SK-N-SH treated with all-trans-retinoic acid at 6 μM for 48 hours (cell line): ENCODE results near the gene SOX6.

Experiments
- ATAC-seq: fragments of 200-7000 bp; cut with Tn5 transposase; 3 replicates; pipeline ENCODE4 v1.9.1; 2020; ENCODE audit warnings: mild to moderate bottlenecking, moderate library complexity
- ARNTL ChIP-seq: fragments of 450-650 bp; formaldehyde crosslinking; IDR thresholded peaks from 2 replicates; pipeline ENCODE4 v1.5.0; 2020; ENCODE audit warnings: low read depth, mild to moderate bottlenecking, moderate library complexity, borderline replicate concordance
- BACH2 ChIP-seq: fragments of 250-450 bp; sonication (Bioruptor Pico); IDR thresholded peaks from 2 replicates; pipeline ENCODE4 v1.9.0; 2021; ENCODE audit warnings: mild to moderate bottlenecking, borderline replicate concordance
- CREB5 ChIP-seq: fragments of 250-450 bp; sonication (Bioruptor Pico); IDR thresholded peaks from 2 replicates; pipeline ENCODE4 v1.5.1; 2020; ENCODE audit warnings: low read depth, mild to moderate bottlenecking, moderate library complexity
- CSDC2 ChIP-seq: fragments of 250-450 bp; sonication (Bioruptor Pico); IDR thresholded peaks from 2 replicates; pipeline ENCODE4 v1.5.0; 2020; ENCODE audit warnings: mild to moderate bottlenecking, moderate library complexity
- CSRNP3 ChIP-seq: fragments of 250-450 bp; sonication (Bioruptor Pico); IDR thresholded peaks from 2 replicates; pipeline ENCODE4 v1.5.1; 2021; ENCODE audit warnings: mild to moderate bottlenecking, moderate library complexity
- GLIS3 ChIP-seq: fragments of 250-450 bp; sonication (Bioruptor Pico); IDR thresholded peaks from 2 replicates; pipeline ENCODE4 v1.5.0; 2020; ENCODE audit warnings: mild to moderate bottlenecking, moderate library complexity
- ISL1 ChIP-seq: fragments of 250-450 bp; sonication (Bioruptor Pico); IDR thresholded peaks from 2 replicates; pipeline ENCODE4 v2.1.2; 2022; ENCODE audit warnings: mild to moderate bottlenecking, moderate library complexity
- OSR1 ChIP-seq: fragments of 250-450 bp; sonication (Bioruptor Pico); IDR thresholded peaks from 2 replicates; pipeline ENCODE4 v1.8.0; 2022; ENCODE audit warnings: moderate library complexity, mild to moderate bottlenecking, inconsistent platforms
- PATZ1 ChIP-seq: fragments of 250-450 bp; sonication (Bioruptor Pico); IDR thresholded peaks from 2 replicates; pipeline ENCODE4 v1.8.0; 2020; ENCODE audit warnings: mild to moderate bottlenecking, moderate library complexity, borderline replicate concordance
- RARB ChIP-seq: fragments of 250-450 bp; sonication (Bioruptor Pico); IDR thresholded peaks from 2 replicates; pipeline ENCODE4 v1.8.0; 2021; ENCODE audit warnings: mild to moderate bottlenecking, moderate library complexity
- SNAI2 ChIP-seq: fragments of 250-450 bp; sonication (Bioruptor Pico); IDR thresholded peaks from 2 replicates; pipeline ENCODE4 v1.5.0; 2020; ENCODE audit warnings: mild to moderate bottlenecking, moderate library complexity
- TCF4 ChIP-seq: fragments of 250-450 bp; sonication (Bioruptor Pico); IDR thresholded peaks from 2 replicates; pipeline ENCODE4 v1.8.0; 2021; ENCODE audit warnings: mild to moderate bottlenecking, moderate library complexity, borderline replicate concordance
- TOX ChIP-seq: fragments of 250-450 bp; sonication (Bioruptor Pico); IDR thresholded peaks from 2 replicates; pipeline ENCODE4 v1.8.0; 2021; ENCODE audit warnings: mild to moderate bottlenecking, moderate library complexity, borderline replicate concordance
- TSHZ2 ChIP-seq: fragments of 250-450 bp; sonication (Bioruptor Pico); IDR thresholded peaks from 2 replicates; pipeline ENCODE4 v1.5.0; 2020; ENCODE audit warnings: mild to moderate bottlenecking, moderate library complexity
- ZC3H10 ChIP-seq: fragments of 250-450 bp; sonication (Bioruptor Pico); IDR thresholded peaks from 2 replicates; pipeline ENCODE4 v1.5.1; 2021; ENCODE audit warnings: mild to moderate bottlenecking, moderate library complexity
- ZFP3 ChIP-seq: fragments of 250-450 bp; sonication (Bioruptor Pico); IDR thresholded peaks from 2 replicates; pipeline ENCODE4 v1.5.0; 2020; ENCODE audit warnings: mild to moderate bottlenecking, moderate library complexity
- ZFP30 ChIP-seq: fragments of 450-650 bp; formaldehyde crosslinking; IDR thresholded peaks from 2 replicates; pipeline ENCODE4 v1.5.0; 2022; ENCODE audit warnings: mild to moderate bottlenecking, moderate library complexity
- ZNF565 ChIP-seq: fragments of 450-650 bp; formaldehyde crosslinking; conservative IDR thresholded peaks from 2 replicates; pipeline ENCODE4 v1.5.0; 2020; ENCODE audit warnings: low read depth, mild to moderate bottlenecking, moderate library complexity
- ZNF70 ChIP-seq: fragments of 450-650 bp; formaldehyde crosslinking; IDR thresholded peaks from 2 replicates; pipeline ENCODE4 v1.5.0; 2020; ENCODE audit warnings: mild to moderate bottlenecking, moderate library complexity
- ZNF8 ChIP-seq: fragments of 450-650 bp; formaldehyde crosslinking; IDR thresholded peaks from 2 replicates; pipeline ENCODE4 v1.5.0; 2020; ENCODE audit warnings: mild to moderate bottlenecking, moderate library complexity

The SOX6 gene

GRCh38 chr11:15940462-15941205 lies 415.7 kb downstream of the SOX6 start:
- no peak for TF ChIP-seq CSDC2 (CRISPR knock-in tag)
- no peak for TF ChIP-seq GLIS3 (CRISPR knock-in tag)
- no peak for TF ChIP-seq ZNF70 (CRISPR knock-in tag)
- TF ChIP-seq, all 23 proteins: peak for 0
- ATAC-seq, result no peak

GRCh38 chr11:15938983-15939382 lies 417.4 kb downstream of the SOX6 start:
- ATAC-seq, result no peak
- TF ChIP-seq ZC3H10, result no peak
- TF ChIP-seq ARNTL, result no peak
- TF ChIP-seq CREB5 (CRISPR knock-in tag), result no peak
- TF ChIP-seq BACH2 (CRISPR knock-in tag), result no peak
- no peak for TF ChIP-seq ISL1 (CRISPR knock-in tag)
- no peak for TF ChIP-seq TSHZ2 (CRISPR knock-in tag)
- no peak for TF ChIP-seq ZNF70 (CRISPR knock-in tag)
- no peak for TF ChIP-seq ZFP3 (CRISPR knock-in tag)
- no peak for TF ChIP-seq OSR1 (CRISPR knock-in tag)
- TF ChIP-seq TCF4, result no peak
- TF ChIP-seq ZFP30, result no peak
- no peak for TF ChIP-seq SNAI2
- no peak for TF ChIP-seq CSRNP3 (CRISPR knock-in tag)
- no peak for TF ChIP-seq RARB (CRISPR knock-in tag)
- TF ChIP-seq TOX (CRISPR knock-in tag), result no peak
- no peak for TF ChIP-seq PATZ1

- TF ChIP-seq TCF4 (no peak), CREB5 (CRISPR knock-in tag) (no peak), RARB (CRISPR knock-in tag) (no peak), ZNF565 (CRISPR knock-in tag) (no peak), ZFP3 (CRISPR knock-in tag) (no peak), ZC3H10 (no peak)
These were observed 418.2 kb downstream of the SOX6 start for GRCh38 chr11:15938121-15938611.

GRCh38 chr11:15937601-15938120 lies 418.7 kb downstream of the SOX6 start:
- no peak for ATAC-seq
- TF ChIP-seq ZNF8 (no peak), ZC3H10 (no peak)

More at GRCh38 chr11:15938121-15938611, 418.2 kb downstream of the SOX6 start:
- no peak for ATAC-seq
